HG03520 (cell line): Measurements from ENCODE around the gene CACNA1C.
"Not testable (repeated sequence)": the region's sequence is repeated elsewhere in the genome, so short reads cannot be mapped to it uniquely, and the experiment has no call there.

Experiments
- ATAC-seq: cut with Tn5 transposase; IDR thresholded peaks from one replicate; pipeline ENCODE4 v1.9.1; 2021; ENCODE audit warnings: mild to moderate bottlenecking, moderate library complexity; ENCODE audit not compliant: unreplicated experiment

CACNA1C gene

GRCh38 chr12:2248087-2248900 is 195.5 kb downstream of the CACNA1C start:
- no peak for ATAC-seq

DNA sequence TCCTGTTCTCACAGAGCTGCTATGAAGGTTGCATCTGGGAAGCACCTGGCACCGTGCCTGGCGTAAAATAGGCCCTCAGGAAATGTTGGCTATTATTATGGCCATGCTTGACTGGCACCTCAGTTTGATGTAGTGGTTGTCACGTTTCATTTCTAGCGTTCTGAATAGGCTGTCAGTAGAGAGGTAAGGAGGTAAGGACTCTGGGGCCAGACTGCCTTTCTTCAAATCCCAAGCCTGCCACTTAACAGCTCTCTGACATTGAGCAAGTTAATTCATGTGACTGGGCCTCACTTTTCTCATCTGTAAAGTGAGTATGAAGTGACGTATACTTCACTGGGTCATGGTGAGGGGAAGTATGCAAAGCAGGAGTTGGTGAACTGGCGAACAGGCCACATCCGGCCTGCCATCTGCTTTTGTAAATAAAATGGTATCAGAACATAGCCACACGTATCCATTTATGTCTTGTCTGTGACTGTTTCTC is 196.2 kb downstream of the CACNA1C start:
- peak; percentile 84 for ATAC-seq

GRCh38 chr12:2250797-2251196 is 198.0 kb downstream of the CACNA1C start:
- no peak for ATAC-seq

GRCh38 chr12:2251526-2252209 is 198.9 kb downstream of the CACNA1C start:
- no peak for ATAC-seq

- ATAC-seq: no peak
These were observed 202.5 kb downstream of the CACNA1C start for GRCh38 chr12:2255311-2255710.

- not testable (repeated sequence) for ATAC-seq
These were observed 202.9 kb downstream of the CACNA1C start for GRCh38 chr12:2255731-2256130.

GRCh38 chr12:2256453-2256852 is 203.7 kb downstream of the CACNA1C start:
- ATAC-seq: no peak

DNA sequence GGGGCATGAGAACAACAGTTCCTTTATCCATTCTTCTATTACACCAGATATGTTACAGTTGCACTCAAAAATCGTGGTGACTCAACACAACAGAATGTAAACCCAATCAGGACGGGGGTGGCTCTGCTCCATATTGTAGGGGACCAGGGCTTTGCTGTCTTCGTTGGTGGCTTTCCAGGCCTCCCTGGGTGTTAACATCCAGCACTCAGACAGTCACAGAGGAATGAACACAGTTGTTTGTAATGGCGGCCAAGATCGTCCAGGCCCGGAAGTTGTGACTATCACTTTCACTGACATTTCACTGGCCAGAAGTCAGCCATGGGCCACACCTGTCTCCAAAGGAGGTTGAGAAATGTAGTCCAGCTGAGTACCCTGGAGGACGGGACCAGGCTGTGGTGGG is 204.1 kb downstream of the CACNA1C start:
- ATAC-seq: no peak

- no peak for ATAC-seq
These were observed 205.2 kb downstream of the CACNA1C start for GRCh38 chr12:2258025-2258424.

GRCh38 chr12:2259369-2259768 is 206.6 kb downstream of the CACNA1C start:
- ATAC-seq: no peak

DNA sequence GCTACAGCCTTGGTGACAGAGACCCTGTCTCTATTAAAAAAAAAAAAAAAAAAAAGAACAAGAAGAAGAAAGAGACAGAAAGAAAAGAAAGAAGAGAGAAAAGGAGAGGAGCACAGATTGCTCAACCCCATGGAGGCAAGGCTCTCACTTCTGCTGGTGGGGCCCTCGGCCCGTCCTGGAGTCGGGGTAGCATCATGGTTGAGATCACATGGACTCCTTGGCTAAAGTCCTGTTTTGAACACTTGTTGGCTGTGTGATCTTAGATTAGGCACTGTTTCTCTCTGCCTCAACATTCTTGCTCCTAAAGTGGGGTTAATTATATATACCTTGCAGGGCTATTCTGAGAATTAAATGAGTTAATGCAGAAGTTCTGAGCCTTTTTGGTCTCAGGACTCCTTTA is 207.7 kb downstream of the CACNA1C start:
- no peak for ATAC-seq

- no peak for ATAC-seq
These were observed 208.9 kb downstream of the CACNA1C start for GRCh38 chr12:2261708-2262107.

- ATAC-seq: no peak
These were observed 209.7 kb downstream of the CACNA1C start for GRCh38 chr12:2262449-2262848.

DNA sequence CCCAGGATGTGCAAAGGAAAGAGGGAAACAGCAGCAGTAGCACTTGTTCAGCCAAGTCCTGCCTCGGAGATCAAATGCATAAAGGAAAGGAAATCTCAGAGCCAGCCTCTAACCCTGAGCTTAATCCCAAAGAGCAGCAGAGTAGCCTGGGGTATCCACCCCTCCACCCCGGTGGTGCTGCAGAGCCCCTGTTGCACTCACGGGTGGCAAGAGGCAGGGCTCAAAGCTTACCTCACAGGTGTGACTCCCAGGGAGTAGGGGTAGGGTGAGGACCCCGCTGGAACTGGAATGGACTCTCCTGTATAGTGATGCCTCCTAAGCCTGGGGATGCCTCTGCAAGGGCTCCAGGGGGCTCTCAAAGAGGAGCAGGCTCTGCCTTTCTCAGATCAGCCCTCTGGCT is 211.1 kb downstream of the CACNA1C start:
- ATAC-seq: no peak

- ATAC-seq: no peak
These were observed 212.0 kb downstream of the CACNA1C start for GRCh38 chr12:2264651-2265232.

GRCh38 chr12:2265461-2266167 is 212.8 kb downstream of the CACNA1C start:
- no peak for ATAC-seq

GRCh38 chr12:2266666-2267620 is 214.2 kb downstream of the CACNA1C start:
- no peak for ATAC-seq

DNA sequence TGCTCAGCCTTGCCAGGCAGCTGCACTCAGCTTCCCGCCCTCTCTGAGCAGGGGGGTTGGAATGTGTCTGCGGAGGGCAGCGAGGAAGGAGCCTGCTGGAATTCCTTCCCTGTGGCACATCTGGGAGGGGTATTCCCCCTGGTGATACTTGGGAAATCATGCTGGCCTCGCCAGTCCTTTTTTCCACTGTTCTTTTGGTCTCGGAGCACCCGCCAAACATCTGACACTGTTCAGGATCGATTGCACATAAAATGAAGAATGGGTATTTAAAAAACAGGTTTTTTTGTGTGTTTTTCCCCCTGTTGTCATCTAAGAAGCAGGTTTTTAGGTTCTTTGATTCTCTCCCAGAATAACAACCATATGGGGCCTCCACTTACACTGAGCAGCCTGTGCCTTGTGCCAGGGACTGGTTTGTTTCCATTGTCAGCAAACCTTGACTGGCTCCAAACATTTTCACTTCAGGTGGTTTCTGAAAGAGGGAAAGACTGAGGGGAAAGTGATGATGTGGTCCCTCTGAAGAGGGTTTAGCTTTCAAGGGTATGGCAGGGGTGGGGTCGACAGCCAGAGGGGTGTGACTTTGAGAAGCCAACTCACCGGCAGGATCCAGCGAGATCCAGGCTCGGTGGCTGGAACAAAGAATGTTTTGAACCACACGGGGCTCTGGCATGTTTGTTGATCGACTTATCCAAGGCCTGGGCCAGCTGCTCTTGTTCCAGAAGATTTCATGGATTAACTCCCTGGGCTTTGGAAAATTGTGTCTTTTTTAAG is 215.1 kb downstream of the CACNA1C start:
- no peak for ATAC-seq
